GM23338 (cell line): ENCODE results near the gene RFK. TPM values are rescaled to one million over a fixed set of nuclear protein-coding genes. Genes with fewer than 3 reads are reported as not detected.

Source experiments
- ATAC-seq: fragments of 200-7000 bp; cut with Tn5 transposase; 3 replicates; pipeline ENCODE4 v1.9.1; 2020
- DNase-seq: peaks from one replicate; pipeline ENCODE4 v3.0.0-alpha.2; 2015; ENCODE audit warnings: low spot score
- H2AFZ ChIP-seq: fragments of 200-600 bp; sonication (generic); 2 replicates; pipeline ENCODE4 v1.8.0; 2016; ENCODE audit warnings: antibody characterized with exemption, mild to moderate bottlenecking, moderate library complexity
- H3F3A ChIP-seq: fragments of 200-600 bp; sonication (generic); replicated peaks from 2 replicates; pipeline ENCODE4 v1.8.0; 2017; ENCODE audit warnings: antibody characterized with exemption, mixed run types, low read depth
- H3K27ac ChIP-seq: fragments of 200-600 bp; sonication (generic); 2 replicates; pipeline ENCODE4 v1.6.1; 2016; ENCODE audit warnings: low read depth
- H3K27me3 ChIP-seq: fragments of 200-600 bp; sonication (generic); 2 replicates; pipeline ENCODE4 v1.8.0; 2016; ENCODE audit warnings: mild to moderate bottlenecking, mixed run types, moderate library complexity; ENCODE audit not compliant: insufficient read depth
- H3K36me3 ChIP-seq: fragments of 200-600 bp; sonication (generic); 2 replicates; pipeline ENCODE4 v1.8.0; 2016; ENCODE audit warnings: mild to moderate bottlenecking; ENCODE audit not compliant: insufficient read depth
- H3K4me1 ChIP-seq: fragments of 200-600 bp; sonication (generic); 2 replicates; pipeline ENCODE4 v1.8.0; 2016; ENCODE audit warnings: mild to moderate bottlenecking, moderate library complexity; ENCODE audit not compliant: insufficient read depth
- H3K4me2 ChIP-seq: fragments of 200-600 bp; sonication (generic); 2 replicates; pipeline ENCODE4 v1.7.1; 2017; ENCODE audit warnings: mixed run types
- H3K4me3 ChIP-seq: fragments of 200-600 bp; sonication (generic); 2 replicates; pipeline ENCODE4 v1.6.1; 2016; ENCODE audit warnings: mixed run types
- H3K79me2 ChIP-seq: fragments of 200-600 bp; sonication (generic); replicated peaks from 2 replicates; pipeline ENCODE4 v1.8.0; 2017; ENCODE audit warnings: mild to moderate bottlenecking; ENCODE audit not compliant: insufficient read depth
- H3K9me2 ChIP-seq: fragments of 200-600 bp; sonication (generic); 2 replicates; pipeline ENCODE4 v1.8.0; 2017; ENCODE audit not compliant: insufficient read depth
- H4K20me1 ChIP-seq: fragments of 200-600 bp; sonication (generic); replicated peaks from 2 replicates; pipeline ENCODE4 v1.8.0; 2017; ENCODE audit warnings: mild to moderate bottlenecking; ENCODE audit not compliant: insufficient read depth
- H3K27ac Mint-ChIP-seq: 2 replicates; pipeline ENCODE4 v1.8.0; 2020; ENCODE audit warnings: inconsistent platforms, mild to moderate bottlenecking, moderate library complexity, mixed read lengths
- H3K27me3 Mint-ChIP-seq: 3 replicates; pipeline ENCODE4 v1.8.0; 2022; ENCODE audit warnings: low read depth, mild to moderate bottlenecking, moderate library complexity, mixed read lengths, inconsistent platforms; ENCODE audit not compliant: insufficient read depth, poor library complexity
- H3K36me3 Mint-ChIP-seq: 3 replicates; pipeline ENCODE4 v1.8.0; 2021; ENCODE audit warnings: low read depth, mild to moderate bottlenecking, inconsistent platforms, moderate library complexity, mixed read lengths
- H3K4me1 Mint-ChIP-seq: 3 replicates; pipeline ENCODE4 v1.8.0; 2020; ENCODE audit warnings: mild to moderate bottlenecking, inconsistent platforms, mixed read lengths
- H3K4me3 Mint-ChIP-seq: 3 replicates; pipeline ENCODE4 v1.8.0; 2021; ENCODE audit warnings: moderate library complexity, mild to moderate bottlenecking, inconsistent platforms, mixed read lengths
- H3K9me3 Mint-ChIP-seq: 3 replicates; pipeline ENCODE4 v1.8.0; 2020; ENCODE audit warnings: moderate library complexity, mild to moderate bottlenecking, inconsistent platforms, mixed read lengths
- CREB1 ChIP-seq: fragments of 250-450 bp; sonication (Bioruptor Pico); IDR thresholded peaks from 2 replicates; pipeline ENCODE4 v1.5.0; 2020; ENCODE audit warnings: low read depth, mild to moderate bottlenecking, moderate library complexity
- CTCF ChIP-seq, 2 experiments: fragments of 200-600 bp in 1 of 2; sonication (generic) in 1 of 2; conservative IDR thresholded peaks; 2 replicates each; pipeline versions ENCODE4 v1.5.1 to v1.6.1; 2016 to 2017; ENCODE audit warnings: antibody characterized with exemption in 2 of 2, low read depth in 2 of 2, mild to moderate bottlenecking in 2 of 2, moderate library complexity in 1 of 2
- EZH2phosphoT487 ChIP-seq: fragments of 200-600 bp; sonication (generic); IDR thresholded peaks from one replicate; pipeline ENCODE4 v1.8.1; 2018; ENCODE audit warnings: antibody characterized with exemption; ENCODE audit not compliant: unreplicated experiment
- NANOG ChIP-seq: IDR thresholded peaks from 2 replicates; pipeline ENCODE4 v1.6.1; 2016; ENCODE audit warnings: antibody characterized with exemption, borderline replicate concordance
- REST ChIP-seq: IDR thresholded peaks from one replicate; pipeline ENCODE4 v1.6.1; 2018; ENCODE audit warnings: antibody characterized with exemption; ENCODE audit not compliant: unreplicated experiment
- STAT1 ChIP-seq: IDR thresholded peaks from one replicate; pipeline ENCODE4 v1.6.1; 2016; ENCODE audit warnings: antibody characterized with exemption; ENCODE audit not compliant: unreplicated experiment
- ZNF114 ChIP-seq: fragments of 250-450 bp; sonication (Bioruptor Pico); IDR thresholded peaks from 2 replicates; pipeline ENCODE4 v1.5.0; 2020; ENCODE audit warnings: mild to moderate bottlenecking, moderate library complexity
- ZNF331 ChIP-seq: fragments of 250-450 bp; sonication (Bioruptor Pico); IDR thresholded peaks from 2 replicates; pipeline ENCODE4 v1.5.0; 2020; ENCODE audit warnings: low read depth, mild to moderate bottlenecking, moderate library complexity
- ZNF462 ChIP-seq: fragments of 250-450 bp; sonication (Bioruptor Pico); IDR thresholded peaks from 2 replicates; pipeline ENCODE4 v1.5.0; 2020; ENCODE audit warnings: mild to moderate bottlenecking, moderate library complexity
- polyA plus RNA-seq: library from polyadenylated mRNA; unstranded; fragments of >200 nt; fragmentation: Nextera tagmentation; extraction: Ambion mirVana; gene quantifications from 2 replicates; pipeline ENCODE4 v1.2.1, GENCODE V29; 2016
- total RNA-seq: library from RNA; depleted of rRNA; stranded (reverse); fragments of >200 nt; shearing (Covaris generic); gene quantifications from 2 replicates; pipeline ENCODE4 v1.2.3, GENCODE V29; 2014
- TF ChIP-seq, protein P1 (sequence below): IDR thresholded peaks from 2 replicates; pipeline ENCODE4 v1.6.1; 2016; ENCODE audit warnings: antibody characterized with exemption

RFK gene
- total and polyA plus RNA-seq, 2 experiments from 2014 or later: 15.2 to 15.4 TPM

DNA sequence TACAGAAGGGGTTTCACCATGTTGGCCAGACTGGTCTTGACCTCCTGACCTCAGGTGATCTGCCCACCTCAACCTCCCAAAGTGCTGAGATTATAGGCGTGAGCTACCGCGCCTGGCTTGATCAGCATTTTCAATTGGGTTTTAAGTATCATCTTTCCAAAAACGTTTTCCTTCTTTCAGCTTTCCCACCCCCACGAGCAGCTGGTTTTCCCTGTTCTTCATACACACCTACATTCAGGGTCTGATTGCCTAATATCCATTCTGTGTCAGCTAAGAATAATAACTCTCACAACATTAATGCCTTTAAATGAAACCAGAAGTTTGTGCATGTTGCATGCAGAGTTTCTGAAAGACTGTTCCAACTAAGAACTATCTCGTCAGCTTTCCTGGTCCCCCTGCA is 38.3 kb downstream of the RFK start:
- Histone ChIP-seq H3K79me2 (no peaks in the 10 kb centered on the region), H2AFZ (no peak overlapping the region), H3K4me2 (no peak overlapping the region), H3F3A (no peaks in the 10 kb centered on the region), H3K27ac (no peak overlapping the region), H3K9me2 (no peaks in the 10 kb centered on the region), H3K27me3 (no peaks in the 10 kb centered on the region), H3K36me3 (no peaks in the 10 kb centered on the region), H3K4me3 (no peak overlapping the region), H3K4me1 (no peaks in the 10 kb centered on the region), H4K20me1 (no peaks in the 10 kb centered on the region)
- no peaks in the 10 kb centered on the region for H3K36me3 Mint-ChIP-seq
- no peak overlapping the region for H3K27ac Mint-ChIP-seq
- DNase-seq (no peak), ATAC-seq (no peak)
- H3K9me3 Mint-ChIP-seq: 0 out of 3 replicates have a peak, but pooled peaks cover 2% of the 10 kb centered on the region
- no peaks in the 10 kb centered on the region for H3K4me1 Mint-ChIP-seq
- TF ChIP-seq REST (no peak), STAT1 (no peak), EZH2phosphoT487 (no peak), CTCF (conservative IDR thresholded peaks at IDR 0.05; ENCODE audit: low read depth in 2 of 2) (no peak), NANOG (no peak), ZNF331 (CRISPR knock-in tag) (no peak)
- TF ChIP-seq, protein P1, sequence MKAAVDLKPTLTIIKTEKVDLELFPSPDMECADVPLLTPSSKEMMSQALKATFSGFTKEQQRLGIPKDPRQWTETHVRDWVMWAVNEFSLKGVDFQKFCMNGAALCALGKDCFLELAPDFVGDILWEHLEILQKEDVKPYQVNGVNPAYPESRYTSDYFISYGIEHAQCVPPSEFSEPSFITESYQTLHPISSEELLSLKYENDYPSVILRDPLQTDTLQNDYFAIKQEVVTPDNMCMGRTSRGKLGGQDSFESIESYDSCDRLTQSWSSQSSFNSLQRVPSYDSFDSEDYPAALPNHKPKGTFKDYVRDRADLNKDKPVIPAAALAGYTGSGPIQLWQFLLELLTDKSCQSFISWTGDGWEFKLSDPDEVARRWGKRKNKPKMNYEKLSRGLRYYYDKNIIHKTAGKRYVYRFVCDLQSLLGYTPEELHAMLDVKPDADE: no peak
- no peak overlapping the region for H3K4me3 Mint-ChIP-seq
- peaks cover 3% of the 10 kb centered on the region for H3K27me3 Mint-ChIP-seq

DNA sequence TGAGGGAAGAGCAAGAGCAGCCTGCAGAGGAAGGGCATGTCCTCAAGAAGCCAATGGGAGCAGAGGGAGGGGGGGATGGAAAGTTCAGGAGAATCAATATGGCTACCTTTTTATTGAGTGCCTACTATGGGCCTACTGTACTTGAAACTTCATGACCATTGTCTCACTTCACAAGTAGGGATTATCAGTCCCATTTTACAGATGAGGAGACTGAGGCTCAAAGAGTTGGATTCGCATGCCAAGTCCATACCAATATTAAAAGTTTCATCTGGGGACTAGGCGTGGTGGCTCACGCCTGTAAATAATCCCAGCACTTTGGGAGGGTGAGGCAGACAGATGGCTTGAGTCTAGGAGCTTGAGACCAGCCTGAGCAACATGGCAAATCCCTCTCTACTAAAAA is 40.0 kb downstream of the RFK start:
- 0 out of 3 replicates have a peak, but pooled peaks cover 2% of the 10 kb centered on the region for H3K9me3 Mint-ChIP-seq
- Histone ChIP-seq H2AFZ (no peak overlapping the region; the same call in 1 of the 2 replicates), H3K4me3 (no peak overlapping the region), H3K27me3 (no peaks in the 10 kb centered on the region), H3F3A (no peaks in the 10 kb centered on the region), H3K4me1 (no peaks in the 10 kb centered on the region), H3K9me2 (no peaks in the 10 kb centered on the region), H4K20me1 (no peaks in the 10 kb centered on the region), H3K36me3 (no peaks in the 10 kb centered on the region), H3K79me2 (no peaks in the 10 kb centered on the region), H3K27ac (no peak overlapping the region), H3K4me2 (no peak overlapping the region)
- no peak for ATAC-seq
- H3K36me3 Mint-ChIP-seq: no peaks in the 10 kb centered on the region
- H3K27me3 Mint-ChIP-seq: peaks cover 2% of the 10 kb centered on the region
- no peak for DNase-seq
- no peak overlapping the region for H3K4me3 Mint-ChIP-seq
- H3K4me1 Mint-ChIP-seq: no peaks in the 10 kb centered on the region
- no peak overlapping the region for H3K27ac Mint-ChIP-seq
- no peak for TF ChIP-seq STAT1
- TF ChIP-seq ZNF331 (CRISPR knock-in tag): no peak
- no peak for TF ChIP-seq CREB1 (CRISPR knock-in tag)
- no peak for TF ChIP-seq ZNF462 (CRISPR knock-in tag)
- TF ChIP-seq ZNF114 (CRISPR knock-in tag): no peak
